ENCODE measurements around the gene DNPH1. TPM values are rescaled to one million over a fixed set of nuclear protein-coding genes. Genes with fewer than 3 reads are reported as not detected.

Gene DNPH1
- total RNA-seq, 4 donors from 2014 or later: 57.7 to 101 (median 81.5) TPM

DNA sequence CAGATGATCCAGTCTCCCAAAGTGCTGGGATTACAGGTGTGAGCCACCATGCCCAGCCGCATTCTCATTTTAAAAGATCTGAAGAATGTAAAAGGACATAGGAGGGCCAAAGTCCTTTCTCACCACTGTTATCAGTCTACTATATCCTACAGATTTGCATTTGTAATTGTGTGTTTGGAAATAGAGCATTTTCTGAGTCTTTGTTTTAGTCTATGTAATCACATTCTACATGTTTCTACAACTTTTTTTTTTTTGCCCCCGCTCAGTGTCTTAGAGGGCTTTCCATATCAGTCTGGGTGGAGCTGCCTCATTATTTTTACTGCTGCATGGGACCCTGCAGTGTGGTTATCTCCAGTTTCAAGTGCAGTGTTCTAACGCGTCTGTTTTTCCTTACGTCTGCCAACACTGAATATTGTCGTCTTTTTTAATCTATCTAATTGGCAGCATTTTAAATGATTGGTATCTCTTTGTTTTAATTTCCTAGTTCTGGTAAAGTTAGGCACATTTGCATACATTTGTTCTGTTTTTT is 39.4 kb downstream of the DNPH1 start:
- Histone ChIP-seq H3K4me1 (peaks cover 7 to 36% (median 14%) of the 10 kb centered on the region in 3 donors), H3K9me3 (no peaks in the 10 kb centered on the region), H3K36me3 (peaks cover 7 to 92% (median 18%) of the 10 kb centered on the region in 3 donors), H3K4me3 (no peak overlapping the region), H3K27ac (no peak overlapping the region), H3K27me3 (no peaks in the 10 kb centered on the region)
- no peak for DNase-seq
- 78 to 80% methylated on average over 6 of the region's 6 CpGs for WGBS, 2 donors
- intact Hi-C loops (cut with DNase I): no loop called here
- TF ChIP-seq, protein P1, sequence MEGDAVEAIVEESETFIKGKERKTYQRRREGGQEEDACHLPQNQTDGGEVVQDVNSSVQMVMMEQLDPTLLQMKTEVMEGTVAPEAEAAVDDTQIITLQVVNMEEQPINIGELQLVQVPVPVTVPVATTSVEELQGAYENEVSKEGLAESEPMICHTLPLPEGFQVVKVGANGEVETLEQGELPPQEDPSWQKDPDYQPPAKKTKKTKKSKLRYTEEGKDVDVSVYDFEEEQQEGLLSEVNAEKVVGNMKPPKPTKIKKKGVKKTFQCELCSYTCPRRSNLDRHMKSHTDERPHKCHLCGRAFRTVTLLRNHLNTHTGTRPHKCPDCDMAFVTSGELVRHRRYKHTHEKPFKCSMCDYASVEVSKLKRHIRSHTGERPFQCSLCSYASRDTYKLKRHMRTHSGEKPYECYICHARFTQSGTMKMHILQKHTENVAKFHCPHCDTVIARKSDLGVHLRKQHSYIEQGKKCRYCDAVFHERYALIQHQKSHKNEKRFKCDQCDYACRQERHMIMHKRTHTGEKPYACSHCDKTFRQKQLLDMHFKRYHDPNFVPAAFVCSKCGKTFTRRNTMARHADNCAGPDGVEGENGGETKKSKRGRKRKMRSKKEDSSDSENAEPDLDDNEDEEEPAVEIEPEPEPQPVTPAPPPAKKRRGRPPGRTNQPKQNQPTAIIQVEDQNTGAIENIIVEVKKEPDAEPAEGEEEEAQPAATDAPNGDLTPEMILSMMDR (IDR thresholded peaks at IDR 0.05): no peak
- TF ChIP-seq POLR2A (IDR thresholded peaks at IDR 0.05): no peak

DNA sequence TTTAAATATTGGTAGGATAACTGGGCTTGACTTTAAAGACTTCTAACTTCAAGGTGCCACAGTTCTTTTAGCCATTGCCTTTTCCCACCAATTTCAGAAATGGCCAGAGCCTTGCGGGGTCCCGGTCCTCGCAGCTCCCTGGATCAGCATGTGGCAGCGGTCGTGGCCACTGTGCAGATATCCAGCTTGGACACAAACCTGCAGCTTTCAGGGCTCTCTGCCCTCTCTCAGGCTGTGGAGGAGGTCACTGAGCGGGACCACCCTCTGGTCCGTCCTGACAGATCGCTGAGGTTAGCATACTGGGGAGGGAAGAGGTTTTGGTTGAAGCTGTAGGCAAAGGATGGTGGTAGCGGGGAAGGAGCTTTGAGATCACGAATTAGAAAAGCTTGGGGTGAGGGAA is 40.9 kb downstream of the DNPH1 start:
- no peak for DNase-seq
- no peak overlapping the region for H3K4me3 ChIP-seq
- H3K4me1 ChIP-seq: peaks cover 7 to 50% (median 23%) of the 10 kb centered on the region in 3 donors
- H3K27me3 ChIP-seq: no peaks in the 10 kb centered on the region
- H3K36me3 ChIP-seq: peaks cover 6 to 86% (median 15%) of the 10 kb centered on the region in 3 donors
- intact Hi-C loops (cut with DNase I): no loop called here
- 89 to 98% methylated on average over 10 of the region's 10 CpGs for WGBS, 2 donors
- H3K9me3 ChIP-seq: no peaks in the 10 kb centered on the region
- TF ChIP-seq, protein P1 (IDR thresholded peaks at IDR 0.05): no peak
- no peak overlapping the region for H3K27ac ChIP-seq

DNA sequence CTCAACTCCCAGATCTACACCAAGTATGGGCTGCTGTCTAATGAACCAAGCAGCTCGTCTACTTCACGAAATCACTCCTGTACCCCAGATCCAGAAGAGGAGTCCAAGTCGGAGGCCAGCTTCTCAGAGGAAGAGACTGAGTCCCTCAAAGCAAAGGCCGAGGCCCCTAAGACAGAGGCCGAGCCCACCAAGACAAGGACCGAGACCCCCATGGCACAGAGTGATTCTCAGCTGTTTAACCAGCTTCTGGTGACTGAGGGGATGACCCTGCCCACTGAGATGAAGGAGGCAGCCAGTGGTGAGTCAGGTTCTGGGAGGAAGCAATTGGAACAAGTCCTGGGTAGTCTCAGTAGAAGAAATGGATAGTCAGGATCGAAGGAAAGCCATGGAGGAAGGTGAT is 41.5 kb downstream of the DNPH1 start:
- no peak for TF ChIP-seq POLR2A (IDR thresholded peaks at IDR 0.05)
- TF ChIP-seq, protein P1 (IDR thresholded peaks at IDR 0.05): no peak
- H3K27me3 ChIP-seq: no peaks in the 10 kb centered on the region
- DNase-seq: no peak
- no peaks in the 10 kb centered on the region for H3K9me3 ChIP-seq
- intact Hi-C loops (cut with DNase I): no loop called here
- H3K4me3 ChIP-seq: no peak overlapping the region
- 63 to 93% methylated on average over 1 to 3 of the region's 7 CpGs for WGBS, 2 donors
- peaks cover under 1 to 80% (median 12%) of the 10 kb centered on the region in 3 donors for H3K36me3 ChIP-seq
- peaks cover 7 to 56% (median 29%) of the 10 kb centered on the region in 3 donors for H3K4me1 ChIP-seq
- peak overlapping the region in 1 of 4 donors; percentile 79 for H3K27ac ChIP-seq

DNA sequence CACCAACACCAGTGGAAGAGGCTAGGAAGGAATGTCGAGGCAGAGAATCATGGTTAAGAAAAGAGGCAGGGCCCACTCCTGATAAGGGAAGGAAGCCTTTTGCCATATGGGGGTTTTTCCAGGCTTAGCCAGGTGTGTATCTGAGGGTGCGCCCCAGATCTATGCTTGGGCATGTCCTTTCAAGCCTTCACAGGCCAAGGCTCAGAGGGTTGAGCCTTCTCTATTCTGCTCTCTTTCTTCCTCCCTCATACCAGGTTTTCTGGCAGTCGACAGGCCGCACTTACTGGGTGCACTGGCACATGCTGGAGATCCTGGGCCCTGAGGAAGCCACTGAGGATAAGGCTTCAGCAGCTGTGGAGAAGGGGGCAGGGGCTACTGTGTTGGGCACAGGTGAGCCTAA is 42.6 kb downstream of the DNPH1 start:
- WGBS, 2 donors: 42 to 62% methylated on average over 1 to 4 of the region's 4 CpGs

DNA sequence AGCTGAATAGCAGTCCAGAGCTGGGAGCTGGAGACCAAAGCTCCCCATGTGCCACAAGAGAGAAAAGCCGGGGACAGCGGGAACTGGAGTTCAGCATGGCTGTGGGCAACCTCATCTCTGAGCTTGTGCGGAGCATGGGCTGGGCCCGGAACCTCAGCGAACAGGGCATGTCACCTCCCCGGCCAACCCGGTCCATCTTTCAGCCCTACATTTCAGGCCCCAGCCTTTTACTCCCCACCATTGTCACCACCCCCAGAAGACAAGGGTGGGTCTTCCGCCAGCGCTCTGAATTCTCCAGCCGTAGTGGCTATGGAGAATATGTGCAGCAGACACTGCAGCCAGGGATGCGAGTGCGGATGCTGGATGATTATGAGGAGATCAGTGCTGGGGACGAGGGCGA is 43.3 kb downstream of the DNPH1 start:
- Histone ChIP-seq H3K9me3 (no peaks in the 10 kb centered on the region), H3K4me1 (peaks cover 7 to 70% (median 37%) of the 10 kb centered on the region in 3 donors), H3K4me3 (no peak overlapping the region), H3K27ac (peak overlapping the region in 3 of 4 donors; percentile 64 to 79 (median 71)), H3K36me3 (peaks cover 0 to 65% (median 12%) of the 10 kb centered on the region in 3 donors), H3K27me3 (no peaks in the 10 kb centered on the region)
- DNase-seq: no peak
- 93 to 96% methylated on average over 10 to 13 of the region's 14 CpGs for WGBS, 2 donors
- no peak for TF ChIP-seq POLR2A (IDR thresholded peaks at IDR 0.05)
- TF ChIP-seq, protein P1 (IDR thresholded peaks at IDR 0.05): no peak
- intact Hi-C loops (cut with DNase I): no loop called here

More for the DNA sequence above, 42.6 kb downstream of the DNPH1 start:
- Histone ChIP-seq H3K9me3 (no peaks in the 10 kb centered on the region), H3K36me3 (peaks cover 0 to 69% (median 12%) of the 10 kb centered on the region in 3 donors), H3K4me1 (peaks cover 7 to 64% (median 32%) of the 10 kb centered on the region in 3 donors), H3K27me3 (no peaks in the 10 kb centered on the region), H3K4me3 (no peak overlapping the region), H3K27ac (peak overlapping the region; percentile 57 to 79 (median 68))
- no peak for DNase-seq
- intact Hi-C loops (cut with DNase I): no loop called here
- no peak for TF ChIP-seq POLR2A (IDR thresholded peaks at IDR 0.05)

All from esophagus squamous epithelium (tissue), 5 donors.